ENCODE data around the gene STRA8. TPM values are rescaled to one million over a fixed set of nuclear protein-coding genes. Genes with fewer than 3 reads are reported as not detected.

STRA8 gene
- total RNA-seq, 4 donors from 2014 or later: not detected

DNA sequence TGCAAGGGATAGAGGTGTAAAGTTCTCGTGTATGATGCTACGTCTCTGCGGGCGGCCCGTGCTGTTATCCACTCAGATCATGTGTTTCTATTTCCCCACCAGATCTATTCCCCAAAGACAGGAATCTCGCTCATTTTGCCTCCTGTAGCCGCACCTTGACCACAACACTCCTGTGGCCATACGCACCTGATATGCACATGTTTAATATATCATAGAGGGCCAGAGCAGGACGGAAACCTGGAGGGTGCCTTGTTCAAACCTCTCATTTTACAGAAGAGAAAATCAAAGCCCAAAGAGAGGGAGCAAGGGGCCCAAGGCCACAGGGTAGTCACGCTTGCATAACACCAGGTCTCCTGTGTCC is 37.6 kb downstream of the STRA8 start:
- no peak for TF ChIP-seq POLR2A (IDR thresholded peaks at IDR 0.05)
- TF ChIP-seq, protein P1, sequence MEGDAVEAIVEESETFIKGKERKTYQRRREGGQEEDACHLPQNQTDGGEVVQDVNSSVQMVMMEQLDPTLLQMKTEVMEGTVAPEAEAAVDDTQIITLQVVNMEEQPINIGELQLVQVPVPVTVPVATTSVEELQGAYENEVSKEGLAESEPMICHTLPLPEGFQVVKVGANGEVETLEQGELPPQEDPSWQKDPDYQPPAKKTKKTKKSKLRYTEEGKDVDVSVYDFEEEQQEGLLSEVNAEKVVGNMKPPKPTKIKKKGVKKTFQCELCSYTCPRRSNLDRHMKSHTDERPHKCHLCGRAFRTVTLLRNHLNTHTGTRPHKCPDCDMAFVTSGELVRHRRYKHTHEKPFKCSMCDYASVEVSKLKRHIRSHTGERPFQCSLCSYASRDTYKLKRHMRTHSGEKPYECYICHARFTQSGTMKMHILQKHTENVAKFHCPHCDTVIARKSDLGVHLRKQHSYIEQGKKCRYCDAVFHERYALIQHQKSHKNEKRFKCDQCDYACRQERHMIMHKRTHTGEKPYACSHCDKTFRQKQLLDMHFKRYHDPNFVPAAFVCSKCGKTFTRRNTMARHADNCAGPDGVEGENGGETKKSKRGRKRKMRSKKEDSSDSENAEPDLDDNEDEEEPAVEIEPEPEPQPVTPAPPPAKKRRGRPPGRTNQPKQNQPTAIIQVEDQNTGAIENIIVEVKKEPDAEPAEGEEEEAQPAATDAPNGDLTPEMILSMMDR (IDR thresholded peaks at IDR 0.05): no peak
- Histone ChIP-seq H3K27me3 (no peaks in the 10 kb centered on the region), H3K36me3 (no peaks in the 10 kb centered on the region), H3K4me1 (no peaks in the 10 kb centered on the region), H3K4me3 (no peak overlapping the region), H3K27ac (no peak overlapping the region), H3K9me3 (no peaks in the 10 kb centered on the region)
- no peak for DNase-seq

- H3K4me1 ChIP-seq: no peaks in the 10 kb centered on the region
- TF ChIP-seq POLR2A (IDR thresholded peaks at IDR 0.05): no peak
- TF ChIP-seq, protein P1 (IDR thresholded peaks at IDR 0.05): no peak
Observed at GRCh38 chr7:135272303-135272702, 38.7 kb downstream of the STRA8 start.

DNA sequence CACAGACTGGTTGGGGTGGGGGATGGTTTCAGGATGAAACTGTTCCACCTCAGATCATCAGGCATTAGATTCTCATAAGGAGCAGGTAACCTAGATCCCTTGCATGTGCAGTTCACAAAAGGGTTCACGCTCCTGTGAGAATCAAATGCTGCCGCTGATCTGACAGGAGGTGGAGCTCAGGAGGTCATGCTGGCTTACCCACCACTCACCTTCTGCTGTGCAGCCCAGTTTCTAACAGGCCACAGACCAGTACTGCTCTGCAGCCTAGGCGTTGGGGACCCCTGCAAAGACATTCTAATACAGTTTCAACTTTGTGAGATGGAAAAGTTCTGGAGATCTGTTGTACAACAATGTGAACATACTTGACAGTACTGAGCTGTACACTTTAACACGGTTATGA is 39.9 kb downstream of the STRA8 start:
- H3K27ac ChIP-seq: no peak overlapping the region
- no peaks in the 10 kb centered on the region for H3K9me3 ChIP-seq
- DNase-seq: no peak
- no peak overlapping the region for H3K4me3 ChIP-seq
- no peaks in the 10 kb centered on the region for H3K4me1 ChIP-seq
- no peaks in the 10 kb centered on the region for H3K27me3 ChIP-seq
- no peak for TF ChIP-seq POLR2A (IDR thresholded peaks at IDR 0.05)
- TF ChIP-seq, protein P1 (IDR thresholded peaks at IDR 0.05): no peak
- no peaks in the 10 kb centered on the region for H3K36me3 ChIP-seq

More at GRCh38 chr7:135272303-135272702, 38.7 kb downstream of the STRA8 start:
- Histone ChIP-seq H3K36me3 (no peaks in the 10 kb centered on the region), H3K27ac (no peak overlapping the region), H3K9me3 (no peaks in the 10 kb centered on the region), H3K27me3 (no peaks in the 10 kb centered on the region), H3K4me3 (no peak overlapping the region)
- DNase-seq: no peak

GRCh38 chr7:135274495-135275268 is 41.0 kb downstream of the STRA8 start:
- Histone ChIP-seq H3K4me1 (no peaks in the 10 kb centered on the region), H3K9me3 (no peaks in the 10 kb centered on the region), H3K27me3 (no peaks in the 10 kb centered on the region), H3K4me3 (no peak overlapping the region), H3K27ac (no peak overlapping the region), H3K36me3 (no peaks in the 10 kb centered on the region)
- TF ChIP-seq, protein P1 (IDR thresholded peaks at IDR 0.05): peak; percentile 69 to 85 (median 80)
- TF ChIP-seq POLR2A (IDR thresholded peaks at IDR 0.05): no peak
- DNase-seq: peak; percentile 48 to 88 (median 55)

GRCh38 chr7:135275971-135276580 is 42.4 kb downstream of the STRA8 start:
- no peak for TF ChIP-seq POLR2A (IDR thresholded peaks at IDR 0.05)
- TF ChIP-seq, protein P1 (IDR thresholded peaks at IDR 0.05): no peak
- Histone ChIP-seq H3K4me3 (no peak overlapping the region), H3K36me3 (no peaks in the 10 kb centered on the region), H3K27ac (no peak overlapping the region), H3K4me1 (no peaks in the 10 kb centered on the region), H3K27me3 (no peaks in the 10 kb centered on the region), H3K9me3 (no peaks in the 10 kb centered on the region)
- DNase-seq: no peak
